GM19025 (cell line): Measurements from ENCODE around the gene KAT2A.
A peak's percentile ranks its signal among the peaks of the same experiment; 100 is the strongest.
"Not testable (repeated sequence)": the region's sequence is repeated elsewhere in the genome, so short reads cannot be mapped to it uniquely, and the experiment has no call there.

Source experiments
- ATAC-seq: cut with Tn5 transposase; IDR thresholded peaks from one replicate; pipeline ENCODE4 v1.9.1; 2021; ENCODE audit warnings: mild to moderate bottlenecking, low read depth, moderate library complexity; ENCODE audit not compliant: unreplicated experiment

Gene KAT2A

GRCh38 chr17:42120770-42121769 lies at the start of gene KAT2A:
TSS of gene KAT2A (minus strand) at chr17:42121367. CDS start at chr17:42121304, 63 bp downstream.
- ATAC-seq: peak; percentile 77

- no peak for ATAC-seq
Observed at GRCh38 chr17:42169351-42169750, 48.2 kb upstream of the KAT2A start.

GRCh38 chr17:42167807-42168206 lies 46.6 kb upstream of the KAT2A start:
- ATAC-seq: no peak

- no peak for ATAC-seq
Observed at GRCh38 chr17:42166196-42166763, 45.1 kb upstream of the KAT2A start.

- no peak for ATAC-seq
Observed at GRCh38 chr17:42165751-42166150, 44.6 kb upstream of the KAT2A start.

- no peak for ATAC-seq
Observed at GRCh38 chr17:42163696-42164407, 42.7 kb upstream of the KAT2A start.

- no peak for ATAC-seq
Observed at GRCh38 chr17:42163113-42163512, 41.9 kb upstream of the KAT2A start.

GRCh38 chr17:42160531-42160910 lies 39.4 kb upstream of the KAT2A start:
- ATAC-seq: no peak

GRCh38 chr17:42159796-42160530 lies 38.8 kb upstream of the KAT2A start:
- no peak for ATAC-seq

GRCh38 chr17:42155614-42156045 lies 34.5 kb upstream of the KAT2A start:
- no peak for ATAC-seq

- no peak for ATAC-seq
Observed at GRCh38 chr17:42153919-42154742, 33.0 kb upstream of the KAT2A start.

- ATAC-seq: no peak
Observed at GRCh38 chr17:42146911-42147607, 25.9 kb upstream of the KAT2A start.

- ATAC-seq: not testable (repeated sequence)
Observed at GRCh38 chr17:42143138-42143537, 22.0 kb upstream of the KAT2A start.

- ATAC-seq: no peak
Observed at GRCh38 chr17:42142371-42142896, 21.3 kb upstream of the KAT2A start.

- no peak for ATAC-seq
Observed at GRCh38 chr17:42141382-42141781, 20.2 kb upstream of the KAT2A start.

- not testable (repeated sequence) for ATAC-seq
Observed at GRCh38 chr17:42140690-42141089, 19.5 kb upstream of the KAT2A start.

- no peak for ATAC-seq
Observed at GRCh38 chr17:42138749-42139492, 17.8 kb upstream of the KAT2A start.

GRCh38 chr17:42136654-42137051 lies 15.5 kb upstream of the KAT2A start:
- ATAC-seq: no peak
